Measurements from ENCODE around the gene ATPAF1.

The ATPAF1 gene

GRCh38 chr1:46607345-46608130 lies 60.6 kb downstream of the ATPAF1 start:
- no peaks in the 10 kb centered on the region for H3K9me2 ChIP-seq (replicated peaks; ENCODE audit: control insufficient read depth, low read length)
- H4K20me1 ChIP-seq (ENCODE audit: control insufficient read depth, insufficient read depth, low read depth, low read length): no peaks in the 10 kb centered on the region
- no peak overlapping the region for H3K4me3 ChIP-seq (ENCODE audit: low read length)
- H3F3A ChIP-seq (ENCODE audit: control insufficient read depth, insufficient read depth): no peaks in the 10 kb centered on the region
- peaks cover 17% of the 10 kb centered on the region for H3K4me1 ChIP-seq (ENCODE audit: control insufficient read depth, low read length)
- TF ChIP-seq CTCF (IDR thresholded peaks at IDR 0.05; ENCODE audit: low read depth, low read length, poor library complexity, severe bottlenecking) (no peak), EZH2phosphoT487 (IDR thresholded peaks at IDR 0.05; ENCODE audit: borderline replicate concordance, low read length) (no peak)
- peaks cover 6% of the 10 kb centered on the region for H3K79me2 ChIP-seq (ENCODE audit: control insufficient read depth, low read length)
- H3K36me3 ChIP-seq (ENCODE audit: control insufficient read depth, low read length): no peaks in the 10 kb centered on the region
- no peaks in the 10 kb centered on the region for H3K9me3 ChIP-seq (ENCODE audit: control insufficient read depth, insufficient read depth, low read length)
- H3K27ac ChIP-seq (ENCODE audit: low read depth, low read length): no peak overlapping the region
- no peak overlapping the region for H3K4me2 ChIP-seq (ENCODE audit: low read length)
- no peaks in the 10 kb centered on the region for H3K27me3 ChIP-seq (ENCODE audit: control insufficient read depth, low read length)

- H3K4me3 ChIP-seq (ENCODE audit: low read length): no peak overlapping the region
- peaks cover 17% of the 10 kb centered on the region for H3K4me1 ChIP-seq (ENCODE audit: control insufficient read depth, low read length)
- no peaks in the 10 kb centered on the region for H3F3A ChIP-seq (ENCODE audit: control insufficient read depth, insufficient read depth)
- H3K27me3 ChIP-seq (ENCODE audit: control insufficient read depth, low read length): no peaks in the 10 kb centered on the region
- H4K20me1 ChIP-seq (ENCODE audit: control insufficient read depth, insufficient read depth, low read depth, low read length): no peaks in the 10 kb centered on the region
- H3K9me3 ChIP-seq (ENCODE audit: control insufficient read depth, insufficient read depth, low read length): no peaks in the 10 kb centered on the region
- no peaks in the 10 kb centered on the region for H3K36me3 ChIP-seq (ENCODE audit: control insufficient read depth, low read length)
- no peak overlapping the region for H3K27ac ChIP-seq (ENCODE audit: low read depth, low read length)
- H3K79me2 ChIP-seq (ENCODE audit: control insufficient read depth, low read length): peaks cover 6% of the 10 kb centered on the region
- H3K4me2 ChIP-seq (ENCODE audit: low read length): no peak overlapping the region
- TF ChIP-seq CTCF (IDR thresholded peaks at IDR 0.05; ENCODE audit: low read depth, low read length, poor library complexity, severe bottlenecking) (no peak), EZH2phosphoT487 (IDR thresholded peaks at IDR 0.05; ENCODE audit: borderline replicate concordance, low read length) (no peak)
- H3K9me2 ChIP-seq (replicated peaks; ENCODE audit: control insufficient read depth, low read length): no peaks in the 10 kb centered on the region
Measured at GRCh38 chr1:46606255-46606965, 61.8 kb downstream of the ATPAF1 start.

DNA sequence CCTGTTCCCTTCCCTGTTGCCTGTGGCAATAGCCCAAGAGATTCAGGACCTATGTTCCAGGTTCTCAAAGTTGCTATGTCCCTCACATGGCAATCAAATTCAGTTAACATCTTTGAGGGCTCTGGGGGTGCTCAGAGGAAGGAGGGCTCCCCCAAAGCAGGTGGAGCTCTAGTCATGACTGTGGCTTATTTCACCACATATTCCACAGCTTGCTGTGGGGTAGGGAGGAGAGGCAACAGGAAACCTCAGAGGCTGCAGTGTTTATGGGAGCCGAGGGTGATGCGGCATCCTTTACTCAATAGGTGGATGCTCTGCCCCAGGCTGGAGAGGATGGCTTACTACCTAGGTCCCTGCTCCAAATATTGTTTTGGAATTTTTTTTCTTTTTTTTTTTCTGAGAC lies 62.9 kb downstream of the ATPAF1 start:
- Histone ChIP-seq H4K20me1 (ENCODE audit: control insufficient read depth, insufficient read depth, low read depth, low read length) (no peaks in the 10 kb centered on the region), H3K27ac (ENCODE audit: low read depth, low read length) (no peak overlapping the region), H3K4me1 (ENCODE audit: control insufficient read depth, low read length) (peaks cover 17% of the 10 kb centered on the region), H3K4me3 (ENCODE audit: low read length) (no peak overlapping the region; the same call in 1 of the 2 replicates), H3K4me2 (ENCODE audit: low read length) (peak overlapping the region; percentile 70; the same call in 1 of the 2 replicates), H3K9me2 (replicated peaks; ENCODE audit: control insufficient read depth, low read length) (no peaks in the 10 kb centered on the region), H3F3A (ENCODE audit: control insufficient read depth, insufficient read depth) (no peaks in the 10 kb centered on the region), H3K27me3 (ENCODE audit: control insufficient read depth, low read length) (no peaks in the 10 kb centered on the region), H3K79me2 (ENCODE audit: control insufficient read depth, low read length) (peaks cover 6% of the 10 kb centered on the region), H3K36me3 (ENCODE audit: control insufficient read depth, low read length) (no peaks in the 10 kb centered on the region), H3K9me3 (ENCODE audit: control insufficient read depth, insufficient read depth, low read length) (no peaks in the 10 kb centered on the region)
- TF ChIP-seq EZH2phosphoT487 (IDR thresholded peaks at IDR 0.05; ENCODE audit: borderline replicate concordance, low read length) (no peak), CTCF (IDR thresholded peaks at IDR 0.05; ENCODE audit: low read depth, low read length, poor library complexity, severe bottlenecking) (no peak)
